Hepatocyte (in vitro differentiated cells): ENCODE measurements around the gene OR2T5.

Source experiments
- CTCF ChIP-seq: fragments of 200-600 bp; sonication (generic); IDR thresholded peaks from 2 replicates; pipeline ENCODE4 v1.5.1; 2016; ENCODE audit warnings: antibody characterized with exemption, mild to moderate bottlenecking; ENCODE audit not compliant: poor library complexity
- EZH2 ChIP-seq: fragments of 200-600 bp; sonication (generic); IDR thresholded peaks from 2 replicates; pipeline ENCODE4 v1.6.1; 2016; ENCODE audit warnings: antibody characterized with exemption, mild to moderate bottlenecking, borderline replicate concordance
- EZH2phosphoT487 ChIP-seq: fragments of 200-600 bp; sonication (generic); IDR thresholded peaks from one replicate; pipeline ENCODE4 v1.6.1; 2018; ENCODE audit warnings: antibody characterized with exemption, mild to moderate bottlenecking, low read depth, moderate library complexity; ENCODE audit not compliant: unreplicated experiment, severe bottlenecking

- TF ChIP-seq CTCF (no peak), EZH2phosphoT487 (no peak), EZH2 (no peak)
Observed at GRCh38 chr1:248471154-248471553, 17.2 kb upstream of the OR2T5 start.
